Panc1 (cell line): ENCODE results near the gene PLEKHD1. TPM values are rescaled to one million over a fixed set of nuclear protein-coding genes. Genes with fewer than 3 reads are reported as not detected.

Experiments
- ATAC-seq: fragments of 200-7000 bp; cut with Tn5 transposase; 2 replicates; pipeline ENCODE4 v1.9.1; 2020; ENCODE audit warnings: mild to moderate bottlenecking, moderate library complexity
- BruUV-seq: library from RNA; stranded (reverse); fragments of 400-500 nt; replicated peaks from 2 replicates; lab custom pipeline; 2021; lab: Mats Ljungman, UMichigan
- CTCF ChIA-PET: fragments of 300-600 bp; sonication (Branson Sonifier 250); formaldehyde crosslinking; loops from one replicate; lab custom pipeline; 2022; ENCODE audit warnings: antibody characterized with exemption; lab: Charles Lee
- POLR2A ChIA-PET: fragments of 300-600 bp; sonication (Branson Sonifier 250); formaldehyde crosslinking; loops from one replicate; lab custom pipeline; 2022; ENCODE audit warnings: antibody characterized with exemption; lab: Charles Lee
- DNase-seq: peaks from one replicate; pipeline ENCODE4 v3.0.0-alpha.2; 2010; ENCODE audit warnings: low read depth, low spot score
- H3K27ac ChIP-seq: 2 replicates; pipeline ENCODE4 v1.5.1; 2011; ENCODE audit warnings: mild to moderate bottlenecking, low read length, inconsistent platforms
- H3K27me3 ChIP-seq: fragments of 200-500 bp; sonication (Bioruptor generic); 2 replicates; pipeline ENCODE4 v1.6.0; 2014; ENCODE audit warnings: low read length, inconsistent platforms; ENCODE audit not compliant: control insufficient read depth, insufficient read depth
- H3K36me3 ChIP-seq: fragments of 200-500 bp; sonication (Bioruptor generic); 2 replicates; pipeline ENCODE4 v1.5.1; 2014; ENCODE audit warnings: inconsistent platforms, mild to moderate bottlenecking, low read length, moderate library complexity; ENCODE audit not compliant: control insufficient read depth, insufficient read depth
- H3K4me1 ChIP-seq: 2 replicates; pipeline ENCODE4 v1.5.1; 2011; ENCODE audit warnings: inconsistent platforms, mild to moderate bottlenecking, low read length, moderate library complexity; ENCODE audit not compliant: control insufficient read depth, insufficient read depth
- H3K4me3 ChIP-seq, 2 experiments: 2 replicates each; pipeline ENCODE4 v1.5.1; 2011 to 2012; ENCODE audit warnings: low read depth in 2 of 2, low read length in 2 of 2, mild to moderate bottlenecking in 2 of 2, inconsistent platforms in 1 of 2, moderate library complexity in 1 of 2
- H3K9me3 ChIP-seq: fragments of 200-500 bp; sonication (Bioruptor generic); 2 replicates; pipeline ENCODE4 v1.5.1; 2014; ENCODE audit warnings: low read depth, mild to moderate bottlenecking, inconsistent platforms, low read length, moderate library complexity; ENCODE audit not compliant: control insufficient read depth, insufficient read depth
- CTCF ChIP-seq: fragments of 450-650 bp; IDR thresholded peaks from 2 replicates; pipeline ENCODE4 v1.5.1; 2017; ENCODE audit warnings: mild to moderate bottlenecking
- POLR2AphosphoS5 ChIP-seq: IDR thresholded peaks from 2 replicates; pipeline ENCODE4 v1.6.1; 2012; ENCODE audit warnings: mild to moderate bottlenecking, low read depth, low read length, moderate library complexity
- SIN3A ChIP-seq: IDR thresholded peaks from 2 replicates; pipeline ENCODE4 v1.6.1; 2012; ENCODE audit warnings: low read depth, mild to moderate bottlenecking, low read length, moderate library complexity, borderline replicate concordance; ENCODE audit not compliant: insufficient read depth
- TCF7L2 ChIP-seq: IDR thresholded peaks from 2 replicates; pipeline ENCODE4 v1.6.1; 2011; ENCODE audit warnings: mild to moderate bottlenecking, low read depth, low read length, inconsistent platforms
- in situ Hi-C: cut with HindIII; loops from 2 replicates; pipeline ENCODE4 v1.10.0; 2016; ENCODE audit warnings: low sequenced_read_pairs, low pct_unique_long_range_greater_than_20kb
- intact Hi-C: fragments of 100-400 bp; cut with micrococcal nuclease; formaldehyde crosslinking; loops from one replicate; pipeline ENCODE4 v1.10.0; 2022; ENCODE audit not compliant: unreplicated experiment
- total RNA-seq: library from RNA; stranded (reverse); gene quantifications from one replicate; pipeline ENCODE4 v1.2.1, GENCODE V29; 2021; ENCODE audit not compliant: unreplicated experiment
- TF ChIP-seq, protein P1 (sequence below), 2 experiments: IDR thresholded peaks; 2 replicates each; pipeline ENCODE4 v1.6.1; 2011 to 2012; ENCODE audit warnings: low read depth in 2 of 2, control low read depth in 1 of 2, low read length in 1 of 2, mild to moderate bottlenecking in 1 of 2, moderate library complexity in 1 of 2; ENCODE audit not compliant: insufficient read depth in 1 of 2

PLEKHD1 gene
- total RNA-seq, 1 experiment from 2014 or later: 0.08 TPM

- no peaks in the 10 kb centered on the region for H3K9me3 ChIP-seq
- intact Hi-C loops (no loop called here), in situ Hi-C loops (no loop called here)
- no TSS peak for BruUV-seq
- CTCF ChIA-PET: no interaction called here
- TF ChIP-seq CTCF (no peak), POLR2AphosphoS5 (no peak), SIN3A (no peak), TCF7L2 (no peak)
- no peaks in the 10 kb centered on the region for H3K36me3 ChIP-seq
- H3K4me1 ChIP-seq: no peaks in the 10 kb centered on the region
- peaks cover 3% of the 10 kb centered on the region; the same call in 1 of the 2 replicates for H3K27me3 ChIP-seq
- DNase-seq: no peak
- no peak for ATAC-seq
- no peak overlapping the region for H3K27ac ChIP-seq
- POLR2A ChIA-PET: no interaction called here
- no peak overlapping the region for H3K4me3 ChIP-seq
Measured at GRCh38 chr14:69553252-69553651, 68.7 kb downstream of the PLEKHD1 start.

- intact Hi-C loops (no loop called here), in situ Hi-C loops (no loop called here)
- ChIA-PET POLR2A (interaction anchor here (0.7 kb wide), 1 partner anchor 1758 kb away, joined by 4 read pairs; no protein-coding TSS in a partner anchor), CTCF (interaction anchor here (1.0 kb wide), 1 partner anchor 19 kb away, joined by 3 read pairs; no protein-coding TSS in a partner anchor)
- no peak for DNase-seq
- H3K27ac ChIP-seq: no peak overlapping the region
- H3K4me3 ChIP-seq: no peak overlapping the region
- H3K4me1 ChIP-seq: no peaks in the 10 kb centered on the region
- TF ChIP-seq TCF7L2 (no peak), POLR2AphosphoS5 (no peak), SIN3A (no peak), CTCF (no peak)
- TF ChIP-seq, protein P1, sequence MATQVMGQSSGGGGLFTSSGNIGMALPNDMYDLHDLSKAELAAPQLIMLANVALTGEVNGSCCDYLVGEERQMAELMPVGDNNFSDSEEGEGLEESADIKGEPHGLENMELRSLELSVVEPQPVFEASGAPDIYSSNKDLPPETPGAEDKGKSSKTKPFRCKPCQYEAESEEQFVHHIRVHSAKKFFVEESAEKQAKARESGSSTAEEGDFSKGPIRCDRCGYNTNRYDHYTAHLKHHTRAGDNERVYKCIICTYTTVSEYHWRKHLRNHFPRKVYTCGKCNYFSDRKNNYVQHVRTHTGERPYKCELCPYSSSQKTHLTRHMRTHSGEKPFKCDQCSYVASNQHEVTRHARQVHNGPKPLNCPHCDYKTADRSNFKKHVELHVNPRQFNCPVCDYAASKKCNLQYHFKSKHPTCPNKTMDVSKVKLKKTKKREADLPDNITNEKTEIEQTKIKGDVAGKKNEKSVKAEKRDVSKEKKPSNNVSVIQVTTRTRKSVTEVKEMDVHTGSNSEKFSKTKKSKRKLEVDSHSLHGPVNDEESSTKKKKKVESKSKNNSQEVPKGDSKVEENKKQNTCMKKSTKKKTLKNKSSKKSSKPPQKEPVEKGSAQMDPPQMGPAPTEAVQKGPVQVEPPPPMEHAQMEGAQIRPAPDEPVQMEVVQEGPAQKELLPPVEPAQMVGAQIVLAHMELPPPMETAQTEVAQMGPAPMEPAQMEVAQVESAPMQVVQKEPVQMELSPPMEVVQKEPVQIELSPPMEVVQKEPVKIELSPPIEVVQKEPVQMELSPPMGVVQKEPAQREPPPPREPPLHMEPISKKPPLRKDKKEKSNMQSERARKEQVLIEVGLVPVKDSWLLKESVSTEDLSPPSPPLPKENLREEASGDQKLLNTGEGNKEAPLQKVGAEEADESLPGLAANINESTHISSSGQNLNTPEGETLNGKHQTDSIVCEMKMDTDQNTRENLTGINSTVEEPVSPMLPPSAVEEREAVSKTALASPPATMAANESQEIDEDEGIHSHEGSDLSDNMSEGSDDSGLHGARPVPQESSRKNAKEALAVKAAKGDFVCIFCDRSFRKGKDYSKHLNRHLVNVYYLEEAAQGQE (IDR thresholded peaks at IDR 0.05; ENCODE audit: insufficient read depth in 1 of 2, low read depth in 2 of 2, low read length in 1 of 2): no peak
- H3K9me3 ChIP-seq: no peaks in the 10 kb centered on the region
- peaks cover 3% of the 10 kb centered on the region for H3K27me3 ChIP-seq
- no TSS peak for BruUV-seq
- no peak for ATAC-seq
- H3K36me3 ChIP-seq: no peaks in the 10 kb centered on the region
Measured at GRCh38 chr14:69554500-69554899, 70.0 kb downstream of the PLEKHD1 start.
